Measurements from ENCODE around the gene WDR90.

Gene WDR90

DNA sequence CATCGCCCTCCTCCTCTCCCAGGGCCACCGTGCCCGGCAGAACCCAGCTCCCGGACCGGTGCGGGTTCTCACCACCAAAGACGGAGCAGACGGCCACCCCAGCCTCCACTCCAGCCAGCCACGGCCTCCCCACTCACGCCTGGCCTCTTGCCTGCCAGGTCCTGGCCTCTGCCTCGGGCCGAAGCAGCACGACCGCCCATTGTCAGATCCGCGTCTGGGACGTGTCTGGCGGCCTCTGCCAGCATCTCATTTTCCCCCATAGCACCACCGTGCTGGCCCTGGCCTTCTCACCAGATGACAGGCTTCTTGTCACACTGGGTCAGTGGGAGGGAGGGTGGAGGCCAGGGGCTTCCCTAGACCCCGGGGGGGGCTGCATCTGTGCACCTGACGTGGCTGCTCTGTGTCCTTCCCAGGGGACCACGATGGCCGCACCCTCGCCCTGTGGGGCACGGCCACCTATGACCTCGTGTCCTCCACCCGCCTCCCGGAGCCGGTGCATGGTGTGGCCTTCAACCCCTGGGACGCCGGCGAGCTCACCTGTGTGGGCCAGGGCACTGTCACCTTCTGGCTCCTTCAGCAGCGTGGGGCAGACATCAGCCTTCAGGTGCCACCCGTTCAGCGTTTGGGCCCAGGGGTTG lies 12.1 kb downstream of the WDR90 start:
- no peak for DNase-seq

DNA sequence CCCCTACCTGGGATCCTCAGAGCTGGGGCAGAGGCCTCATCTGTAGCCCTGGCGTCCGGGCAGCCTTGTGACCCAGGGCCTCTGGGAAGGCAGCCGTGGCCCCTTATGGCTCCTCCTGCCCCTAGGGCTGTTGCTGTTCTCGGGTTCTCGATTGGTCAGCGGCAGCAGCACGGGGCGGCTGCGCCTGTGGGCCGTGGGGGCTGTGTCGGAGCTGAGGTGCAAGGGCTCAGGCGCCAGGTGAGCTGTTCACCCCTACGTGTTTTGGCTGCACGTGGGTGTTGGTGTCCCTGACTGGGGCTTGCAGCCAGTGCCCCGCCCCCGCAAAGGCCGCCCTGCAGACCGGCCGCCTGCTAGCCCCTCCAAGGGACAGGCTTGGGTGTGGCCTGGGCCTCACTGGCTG lies 12.9 kb downstream of the WDR90 start:
- no peak for DNase-seq

DNA sequence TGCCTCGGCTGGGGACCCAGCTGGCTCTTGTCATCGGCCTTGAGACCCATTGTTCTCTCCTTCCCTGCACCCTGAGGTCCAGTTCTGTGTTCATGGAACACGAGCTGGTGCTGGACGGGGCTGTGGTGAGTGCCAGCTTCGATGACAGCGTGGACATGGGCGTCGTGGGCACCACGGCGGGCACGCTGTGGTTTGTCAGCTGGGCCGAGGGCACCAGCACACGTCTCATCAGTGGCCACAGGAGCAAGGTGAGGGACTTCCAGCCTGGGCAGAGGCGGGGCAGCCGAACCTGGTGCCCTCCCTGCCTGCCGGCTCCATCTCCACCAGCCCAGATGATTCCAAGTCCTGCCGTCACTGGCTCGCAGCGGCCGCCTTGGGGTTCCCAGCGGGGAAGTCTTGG lies 13.4 kb downstream of the WDR90 start:
- no peak for DNase-seq

DNA sequence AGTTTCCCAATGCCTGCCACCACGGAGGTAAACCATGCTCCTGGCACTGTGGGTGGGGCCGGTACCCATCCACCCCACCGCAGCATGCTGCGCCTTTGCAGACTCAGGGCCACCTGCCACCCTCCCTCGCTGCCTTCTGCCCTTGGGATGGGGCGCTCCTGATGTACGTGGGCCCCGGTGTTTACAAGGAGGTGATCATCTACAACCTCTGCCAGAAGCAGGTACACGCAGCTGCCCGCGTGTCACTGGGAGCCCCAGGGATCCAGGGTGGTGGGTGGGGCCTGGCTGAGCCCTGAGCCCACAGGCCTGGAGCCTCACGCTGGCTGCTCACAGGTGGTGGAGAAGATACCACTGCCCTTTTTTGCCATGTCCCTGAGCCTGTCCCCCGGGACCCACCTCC lies 17.4 kb downstream of the WDR90 start:
- DNase-seq, result no peak

DNA sequence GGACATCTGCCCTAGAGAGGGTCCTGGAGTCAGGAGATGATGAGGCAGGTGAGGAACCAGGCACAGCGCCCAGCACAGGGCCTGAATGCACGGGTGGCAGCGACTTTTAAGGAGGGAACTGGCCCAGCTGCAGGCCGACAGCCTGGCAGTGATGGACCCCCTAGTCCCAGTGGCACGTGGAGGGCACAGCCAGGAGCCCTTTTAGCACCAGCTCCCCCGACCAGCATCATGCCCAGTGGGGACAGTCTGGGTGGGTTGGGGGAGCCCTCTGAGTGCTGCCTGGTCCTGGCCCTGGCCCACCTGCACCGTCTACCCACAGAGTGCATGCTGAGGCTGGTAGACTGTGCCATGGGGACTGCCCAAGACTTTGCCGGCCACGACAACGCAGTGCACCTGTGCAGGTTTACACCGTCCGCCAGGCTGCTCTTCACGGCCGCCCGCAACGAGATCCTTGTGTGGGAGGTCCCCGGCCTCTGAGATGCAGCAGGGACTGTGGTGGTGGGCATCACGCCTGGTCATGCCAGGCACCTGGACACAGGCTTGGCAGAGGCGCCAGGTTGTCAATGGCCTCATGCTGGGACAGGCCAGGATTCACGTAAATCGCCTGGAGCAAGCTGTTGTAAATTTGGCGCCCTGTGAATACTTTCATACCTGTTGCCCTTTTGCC lies 18.1 kb downstream of the WDR90 start:
- no peak for DNase-seq

DNA sequence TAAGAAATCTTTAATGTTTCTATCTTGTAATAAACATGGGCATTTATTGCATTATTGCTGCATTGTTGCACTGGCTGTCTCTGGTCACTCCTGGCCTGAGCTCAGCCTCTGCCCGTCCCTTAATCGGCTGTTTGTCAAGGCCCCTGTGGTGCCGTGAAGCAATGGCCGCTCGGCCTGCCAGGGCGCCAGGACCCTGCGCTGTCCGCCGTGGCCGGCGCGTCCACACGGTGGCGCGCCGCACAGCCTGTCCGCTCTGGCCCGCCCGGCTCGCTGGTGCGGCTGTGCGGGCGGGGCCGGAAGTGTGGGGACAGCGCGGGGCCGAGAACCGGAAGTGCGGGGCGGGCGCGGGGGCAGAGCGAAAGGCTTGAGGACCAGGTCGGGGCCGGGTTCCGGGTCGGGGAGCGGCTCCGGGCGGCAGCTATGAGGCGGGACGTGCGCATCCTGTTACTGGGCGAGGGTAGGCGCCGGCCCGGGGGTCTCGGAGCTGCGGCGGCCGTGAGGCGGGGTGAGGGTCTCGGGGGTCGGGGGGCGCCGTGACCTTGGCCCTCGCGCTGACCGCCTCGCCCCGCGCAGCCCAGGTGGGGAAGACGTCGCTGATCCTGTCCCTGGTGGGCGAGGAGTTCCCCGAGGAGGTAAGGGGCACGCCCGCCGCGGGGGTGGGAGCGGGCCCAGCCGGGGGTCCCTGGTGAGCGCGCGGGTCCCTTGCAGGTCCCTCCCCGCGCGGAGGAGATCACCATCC lies 18.8 kb downstream of the WDR90 start, which contains the start of gene RHOT2:
Gene RHOT2 (plus strand): TSS at position 353 of the 739 bp plus-strand sequence. CDS start 68 bp downstream, at position 421.
- DNase-seq, result peak; percentile 92

DNA sequence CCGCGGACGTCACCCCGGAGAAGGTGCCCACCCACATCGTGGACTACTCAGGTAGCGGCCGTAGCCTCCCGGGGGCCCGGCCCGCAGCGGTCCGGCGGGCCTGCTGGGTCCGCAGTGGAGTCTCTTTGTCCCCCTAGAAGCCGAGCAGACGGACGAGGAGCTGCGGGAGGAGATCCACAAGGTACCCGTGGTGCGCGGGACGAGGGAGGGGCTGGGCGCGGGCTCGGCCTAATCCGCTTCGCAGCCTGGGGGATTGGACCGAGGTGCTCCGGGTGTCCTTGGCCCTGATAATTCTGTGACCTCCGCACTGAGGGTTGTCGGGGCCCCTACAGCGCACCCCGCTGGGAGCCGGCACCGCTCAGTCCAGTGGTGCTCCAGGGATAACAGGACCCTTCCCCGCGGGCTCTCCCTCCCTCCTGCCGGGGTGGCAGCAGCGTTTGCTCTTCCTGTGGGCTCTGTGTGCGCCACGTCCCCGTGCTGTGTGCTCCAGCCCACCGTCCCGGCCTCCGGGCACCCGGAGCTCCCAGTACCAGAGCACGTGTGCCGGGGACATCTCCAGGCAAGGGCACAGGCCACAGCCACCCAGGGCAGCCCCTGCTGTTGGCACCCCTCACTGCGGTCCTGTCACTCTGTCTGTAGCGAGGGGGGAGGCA lies 19.5 kb downstream of the WDR90 start:
- DNase-seq, result no peak

GRCh38 chr16:669666-670065 lies 20.5 kb downstream of the WDR90 start:
- no peak for DNase-seq

GRCh38 chr16:670485-671352 lies 21.6 kb downstream of the WDR90 start:
- DNase-seq, result no peak

DNA sequence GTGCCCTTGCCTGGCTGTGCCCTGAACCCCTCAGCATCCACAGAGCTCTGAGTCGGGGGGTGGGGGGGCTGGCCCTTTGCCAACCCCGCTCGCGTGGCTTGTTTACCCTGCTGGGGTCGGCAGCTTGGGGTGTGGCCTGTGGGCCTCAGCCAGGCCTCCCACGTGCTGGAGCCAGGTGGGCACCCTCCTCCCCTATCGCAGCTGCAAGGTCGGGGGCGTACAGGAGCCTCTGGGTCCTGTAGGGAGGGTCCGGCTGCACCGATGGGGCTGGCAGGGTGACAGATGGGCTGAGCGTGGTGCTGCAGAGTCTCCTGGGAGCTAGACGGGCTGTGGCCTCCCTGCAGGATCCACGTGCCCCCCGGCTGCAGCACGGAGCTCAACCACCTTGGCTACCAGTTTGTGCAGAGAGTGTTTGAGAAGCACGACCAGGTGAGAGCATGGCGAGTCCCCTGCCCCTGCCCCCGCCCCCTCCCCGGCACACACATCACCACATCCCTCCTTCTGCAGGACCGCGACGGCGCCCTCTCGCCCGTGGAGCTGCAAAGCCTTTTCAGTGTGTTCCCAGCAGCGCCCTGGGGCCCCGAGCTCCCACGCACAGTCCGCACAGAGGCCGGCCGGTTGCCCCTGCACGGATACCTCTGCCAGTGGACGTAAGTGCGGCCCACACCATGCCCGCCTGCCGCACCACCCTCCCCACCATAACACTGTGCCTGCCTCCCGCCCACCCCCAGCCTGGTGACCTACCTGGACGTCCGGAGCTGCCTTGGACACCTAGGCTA lies 22.4 kb downstream of the WDR90 start:
- no peak for DNase-seq

- no peak for DNase-seq
Observed at GRCh38 chr16:672371-672770, 23.2 kb downstream of the WDR90 start.

- DNase-seq, result no peak
Observed at GRCh38 chr16:672851-673250, 23.7 kb downstream of the WDR90 start.

DNA sequence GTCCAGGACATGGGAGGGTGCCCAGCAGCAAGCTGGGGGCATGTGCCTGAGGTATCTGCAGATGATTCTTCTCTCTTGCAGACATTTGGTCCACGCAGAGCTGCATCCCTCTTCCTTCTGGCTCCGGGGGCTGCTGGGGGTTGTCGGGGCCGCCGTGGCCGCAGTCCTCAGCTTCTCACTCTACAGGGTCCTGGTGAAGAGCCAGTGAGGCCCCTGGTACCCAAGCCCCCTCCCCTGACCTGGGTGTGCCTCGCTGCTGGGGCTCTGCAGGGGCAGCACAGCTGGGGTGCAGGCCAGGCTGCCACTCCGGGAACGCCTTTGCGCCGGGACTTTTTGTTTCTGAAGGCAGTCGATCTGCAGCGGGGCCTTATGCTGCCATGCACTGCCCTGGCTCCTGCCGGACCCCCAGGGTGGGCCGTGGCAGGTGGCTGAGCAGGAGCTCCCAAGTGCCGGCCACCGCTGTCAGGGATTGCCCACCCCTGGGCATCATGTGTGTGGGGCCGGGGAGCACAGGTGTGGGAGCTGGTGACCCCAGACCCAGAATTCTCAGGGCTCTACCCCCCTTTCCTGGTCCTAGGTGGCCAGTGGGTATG lies 24.3 kb downstream of the WDR90 start:
- no peak for DNase-seq

GRCh38 chr16:674214-674881 lies 25.2 kb downstream of the WDR90 start:
- DNase-seq, result no peak

- DNase-seq, result peak; percentile 53
Observed at GRCh38 chr16:674968-675883, 26.1 kb downstream of the WDR90 start, which contains the start of gene RHBDL1. Gene RHBDL1 (plus strand): TSS chr16:675671. CDS start chr16:675791, 120 bp downstream.

GRCh38 chr16:675884-676564 lies 26.9 kb downstream of the WDR90 start:
- DNase-seq, result no peak

- no peak for DNase-seq
Observed at GRCh38 chr16:676565-676902, 27.4 kb downstream of the WDR90 start.

- no peak for DNase-seq
Observed at GRCh38 chr16:676913-677312, 27.7 kb downstream of the WDR90 start.
